Nephron progenitor cell (in vitro differentiated cells): ENCODE results near the gene SCP2D1.

Experiments used
- DNase-seq: peaks from one replicate; pipeline ENCODE4 v3.0.0; 2021
- H3K27ac Mint-ChIP-seq: 2 replicates; pipeline ENCODE4 v1.8.0; 2021; ENCODE audit warnings: mild to moderate bottlenecking, moderate library complexity, mixed read lengths
- H3K27me3 Mint-ChIP-seq: 2 replicates; pipeline ENCODE4 v1.8.0; 2021; ENCODE audit warnings: mild to moderate bottlenecking, low read depth, mixed read lengths; ENCODE audit not compliant: poor library complexity
- H3K36me3 Mint-ChIP-seq: 2 replicates; pipeline ENCODE4 v1.8.0; 2021; ENCODE audit warnings: low read depth, mixed read lengths
- H3K4me1 Mint-ChIP-seq: 2 replicates; pipeline ENCODE4 v1.8.0; 2021; ENCODE audit warnings: mixed read lengths
- H3K4me3 Mint-ChIP-seq: 2 replicates; pipeline ENCODE4 v1.8.0; 2021; ENCODE audit warnings: mild to moderate bottlenecking, moderate library complexity, mixed read lengths
- H3K9me3 Mint-ChIP-seq: 2 replicates; pipeline ENCODE4 v1.8.0; 2021; ENCODE audit warnings: mild to moderate bottlenecking, moderate library complexity, mixed read lengths
- TF ChIP-seq, protein P1 (sequence below): fragments of 200-600 bp; sonication (generic); IDR thresholded peaks from 2 replicates; pipeline ENCODE4 v1.5.0; 2021; ENCODE audit warnings: antibody characterized with exemption

Gene SCP2D1

DNA sequence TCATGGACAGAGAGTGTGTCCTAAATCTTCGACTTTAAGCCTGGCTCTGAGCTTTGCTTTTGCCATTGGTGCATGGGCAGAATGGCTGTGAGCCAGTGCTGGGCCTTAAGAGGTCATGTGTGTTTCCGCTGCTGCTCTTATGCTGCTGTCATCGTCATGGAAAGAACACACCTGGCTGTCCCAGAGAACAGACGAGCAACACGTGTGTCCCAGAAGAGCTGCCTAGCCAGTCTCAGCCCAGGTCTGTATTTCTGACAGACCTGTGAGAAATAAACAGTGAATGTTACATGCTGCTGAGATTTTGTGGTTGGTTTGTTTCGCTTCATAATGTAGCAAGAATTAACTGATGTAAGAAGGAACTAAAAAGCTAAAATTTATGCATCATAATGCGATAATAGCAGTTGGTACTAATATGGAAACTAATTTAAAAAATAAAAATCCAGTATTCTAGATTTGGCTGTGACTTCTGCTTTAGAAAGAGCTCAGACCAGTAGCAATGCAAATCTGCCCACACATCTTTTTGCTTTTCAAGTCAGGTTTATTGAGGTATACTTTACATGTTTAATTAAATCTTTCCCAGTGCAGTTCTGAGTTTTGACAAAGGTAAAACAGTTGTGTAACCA is 11.5 kb upstream of the SCP2D1 start:
- Mint-ChIP-seq H3K36me3 (no peaks in the 10 kb centered on the region), H3K27ac (no peak overlapping the region), H3K9me3 (peaks cover 20% of the 10 kb centered on the region), H3K4me3 (no peak overlapping the region), H3K4me1 (peaks cover 12% of the 10 kb centered on the region), H3K27me3 (peaks cover 29% of the 10 kb centered on the region)
- no peak for DNase-seq
- TF ChIP-seq, protein P1, sequence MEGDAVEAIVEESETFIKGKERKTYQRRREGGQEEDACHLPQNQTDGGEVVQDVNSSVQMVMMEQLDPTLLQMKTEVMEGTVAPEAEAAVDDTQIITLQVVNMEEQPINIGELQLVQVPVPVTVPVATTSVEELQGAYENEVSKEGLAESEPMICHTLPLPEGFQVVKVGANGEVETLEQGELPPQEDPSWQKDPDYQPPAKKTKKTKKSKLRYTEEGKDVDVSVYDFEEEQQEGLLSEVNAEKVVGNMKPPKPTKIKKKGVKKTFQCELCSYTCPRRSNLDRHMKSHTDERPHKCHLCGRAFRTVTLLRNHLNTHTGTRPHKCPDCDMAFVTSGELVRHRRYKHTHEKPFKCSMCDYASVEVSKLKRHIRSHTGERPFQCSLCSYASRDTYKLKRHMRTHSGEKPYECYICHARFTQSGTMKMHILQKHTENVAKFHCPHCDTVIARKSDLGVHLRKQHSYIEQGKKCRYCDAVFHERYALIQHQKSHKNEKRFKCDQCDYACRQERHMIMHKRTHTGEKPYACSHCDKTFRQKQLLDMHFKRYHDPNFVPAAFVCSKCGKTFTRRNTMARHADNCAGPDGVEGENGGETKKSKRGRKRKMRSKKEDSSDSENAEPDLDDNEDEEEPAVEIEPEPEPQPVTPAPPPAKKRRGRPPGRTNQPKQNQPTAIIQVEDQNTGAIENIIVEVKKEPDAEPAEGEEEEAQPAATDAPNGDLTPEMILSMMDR: no peak

DNA sequence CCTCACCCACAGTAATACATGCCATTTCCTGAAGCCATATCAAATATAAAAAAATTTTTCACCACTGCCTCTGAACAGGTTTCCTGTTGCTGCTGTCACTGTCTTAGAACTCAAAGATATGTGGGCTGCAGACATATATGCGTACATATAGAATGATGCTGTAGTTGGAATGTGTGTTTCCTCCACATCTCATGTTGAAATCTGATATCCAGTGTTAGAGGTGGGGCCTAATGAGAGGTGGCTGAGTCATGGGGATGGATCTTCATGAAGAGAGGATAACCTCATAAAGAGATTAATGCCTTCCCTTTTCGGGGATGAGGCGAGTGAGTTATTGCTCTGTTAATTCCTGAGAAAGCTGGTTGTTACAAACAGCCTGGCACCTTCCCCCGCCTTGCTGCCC is 7.7 kb upstream of the SCP2D1 start:
- no peaks in the 10 kb centered on the region for H3K4me1 Mint-ChIP-seq
- no peak overlapping the region for H3K4me3 Mint-ChIP-seq
- no peaks in the 10 kb centered on the region for H3K36me3 Mint-ChIP-seq
- no peak for DNase-seq
- peaks cover 21% of the 10 kb centered on the region for H3K27me3 Mint-ChIP-seq
- H3K27ac Mint-ChIP-seq: no peak overlapping the region
- peaks cover 13% of the 10 kb centered on the region for H3K9me3 Mint-ChIP-seq
- TF ChIP-seq, protein P1: no peak

DNA sequence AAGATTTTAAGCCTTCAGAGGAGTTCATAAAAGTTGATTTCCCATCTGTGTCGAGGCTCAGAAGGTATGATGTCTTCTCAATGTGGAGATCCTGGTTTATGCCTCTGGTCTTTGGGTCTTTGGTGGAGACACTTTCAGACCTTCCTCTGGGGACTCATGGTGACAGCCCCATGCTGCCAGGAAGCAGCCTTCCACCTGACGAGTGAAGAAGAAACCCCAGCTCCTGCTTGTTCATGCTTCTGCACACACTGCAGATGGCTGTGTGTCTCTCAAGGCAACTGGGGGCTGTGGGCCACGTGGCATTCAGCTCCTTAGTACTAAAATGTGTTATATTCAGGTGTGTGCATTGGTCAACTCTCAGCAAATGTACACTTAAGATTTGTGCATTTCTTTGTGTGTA is 4.9 kb upstream of the SCP2D1 start:
- Mint-ChIP-seq H3K4me3 (no peak overlapping the region), H3K36me3 (no peaks in the 10 kb centered on the region), H3K27me3 (peaks cover 22% of the 10 kb centered on the region), H3K4me1 (no peaks in the 10 kb centered on the region), H3K27ac (no peak overlapping the region), H3K9me3 (peaks cover 13% of the 10 kb centered on the region)
- DNase-seq: no peak
- TF ChIP-seq, protein P1: no peak

DNA sequence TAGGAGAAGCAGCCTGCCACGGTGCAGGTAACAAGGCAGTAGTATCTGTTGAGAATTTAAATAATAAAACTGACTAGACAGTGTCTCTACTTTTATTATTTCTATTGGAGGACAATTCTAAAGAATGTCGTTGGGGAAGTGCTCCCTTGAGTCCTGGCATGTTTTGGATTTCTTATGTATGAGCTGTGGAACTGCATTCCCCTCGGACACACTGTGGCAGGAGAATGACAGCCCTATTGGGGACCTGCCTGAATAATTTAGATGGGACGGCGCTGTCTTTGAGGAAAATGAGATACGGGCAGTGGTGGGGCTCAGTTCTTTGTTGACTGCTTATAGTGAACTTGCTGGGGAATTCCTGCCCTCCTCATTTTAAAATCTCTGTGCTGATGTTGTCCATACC is 2.4 kb upstream of the SCP2D1 start:
- Mint-ChIP-seq H3K27me3 (peaks cover 29% of the 10 kb centered on the region), H3K36me3 (no peaks in the 10 kb centered on the region), H3K9me3 (peaks cover 1% of the 10 kb centered on the region), H3K27ac (no peak overlapping the region), H3K4me1 (no peaks in the 10 kb centered on the region), H3K4me3 (no peak overlapping the region)
- DNase-seq: no peak
- TF ChIP-seq, protein P1: no peak

DNA sequence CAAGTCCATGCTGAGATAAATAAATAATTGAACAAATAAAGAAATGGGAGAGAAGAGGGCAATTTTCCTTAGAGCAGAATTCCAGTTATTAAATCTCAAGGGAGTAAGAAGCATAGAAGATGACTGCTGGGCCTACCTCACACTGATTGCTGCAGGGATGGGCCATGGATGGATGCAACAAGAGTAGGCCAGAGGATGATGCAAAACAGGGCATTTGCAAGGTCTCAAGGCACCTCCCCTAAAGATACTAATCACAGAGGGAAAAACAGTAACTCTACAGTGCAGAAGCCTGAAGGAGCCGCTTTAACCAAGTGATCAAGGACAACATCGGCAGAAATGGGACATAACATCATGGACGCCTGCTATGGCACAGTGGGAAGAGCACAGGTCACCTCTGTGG is 1.7 kb upstream of the SCP2D1 start:
- TF ChIP-seq, protein P1: no peak
- H3K9me3 Mint-ChIP-seq: no peaks in the 10 kb centered on the region
- no peaks in the 10 kb centered on the region for H3K36me3 Mint-ChIP-seq
- H3K27me3 Mint-ChIP-seq: peaks cover 29% of the 10 kb centered on the region
- no peaks in the 10 kb centered on the region for H3K4me1 Mint-ChIP-seq
- H3K4me3 Mint-ChIP-seq: no peak overlapping the region
- no peak overlapping the region for H3K27ac Mint-ChIP-seq
- no peak for DNase-seq

DNA sequence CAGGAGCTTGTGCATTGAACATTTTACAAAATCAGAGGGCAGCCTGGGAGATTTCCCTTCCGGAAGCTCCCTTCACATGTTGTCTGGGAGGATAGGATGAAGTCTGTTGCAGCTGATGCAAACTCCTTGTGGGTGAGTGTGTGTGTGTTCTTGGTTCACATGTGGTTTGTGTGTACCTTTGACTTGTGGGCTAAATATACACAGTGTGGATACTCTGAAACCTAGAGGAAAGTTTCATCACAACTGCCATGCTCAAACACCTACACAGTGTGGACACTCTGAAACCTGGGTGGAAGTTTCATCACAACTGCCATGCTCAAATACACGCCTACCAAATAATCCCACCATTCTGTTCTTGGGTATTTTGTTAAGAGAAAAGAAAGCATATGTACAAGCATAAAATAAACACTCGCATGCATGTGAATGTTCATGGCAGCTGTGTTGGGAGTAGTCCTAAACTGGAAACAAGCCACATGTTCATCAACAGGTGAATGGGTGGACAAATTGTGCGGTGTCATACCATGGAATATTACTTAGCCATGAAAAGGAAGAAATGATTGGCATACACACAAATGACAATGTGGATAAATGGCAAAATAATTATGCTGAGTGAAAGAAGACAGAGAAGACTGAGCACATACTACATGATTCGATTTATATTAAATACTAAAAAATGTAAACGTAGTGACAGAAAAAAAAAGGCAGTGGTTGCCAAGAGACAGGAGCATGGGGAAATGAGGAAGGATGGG is 1.8 kb downstream of the SCP2D1 start:
- H3K4me3 Mint-ChIP-seq: no peak overlapping the region
- H3K36me3 Mint-ChIP-seq: no peaks in the 10 kb centered on the region
- no peak overlapping the region for H3K27ac Mint-ChIP-seq
- no peak for DNase-seq
- TF ChIP-seq, protein P1: no peak
- H3K9me3 Mint-ChIP-seq: peaks cover 4% of the 10 kb centered on the region
- H3K4me1 Mint-ChIP-seq: peaks cover 1% of the 10 kb centered on the region
- peaks cover 28% of the 10 kb centered on the region for H3K27me3 Mint-ChIP-seq
